Suppressor macrophage treated with lipopolysaccharide for 1 hour (primary cell): Measurements from ENCODE around the gene FBXO2.
"Not testable (repeated sequence)": the region's sequence is repeated elsewhere in the genome, so short reads cannot be mapped to it uniquely, and the experiment has no call there.

Experiments
- DNase-seq, 3 donors: peaks; one replicate each; pipeline ENCODE4 v3.0.0-alpha.2; 2020 to 2022

Gene FBXO2

DNA sequence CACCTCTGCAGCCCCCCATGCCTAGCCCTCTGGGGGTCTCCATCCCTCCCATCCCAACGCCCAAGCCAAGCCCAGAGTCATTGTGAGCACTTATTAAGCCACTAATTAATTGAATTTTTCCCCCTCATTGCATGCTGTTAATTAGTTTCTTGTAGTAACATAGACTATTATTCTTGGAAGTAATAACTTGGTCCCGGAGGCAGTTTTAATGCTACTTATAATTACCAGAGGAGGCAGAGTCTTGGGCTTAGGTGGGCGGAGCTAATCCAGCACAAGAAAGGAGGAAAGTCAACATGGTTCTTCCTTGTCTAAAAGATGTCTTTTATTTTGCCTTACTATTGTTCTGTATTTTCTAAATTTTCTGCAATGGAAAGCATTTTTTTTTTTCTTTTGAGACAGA is 27.7 kb downstream of the FBXO2 start:
- no peak for DNase-seq

DNA sequence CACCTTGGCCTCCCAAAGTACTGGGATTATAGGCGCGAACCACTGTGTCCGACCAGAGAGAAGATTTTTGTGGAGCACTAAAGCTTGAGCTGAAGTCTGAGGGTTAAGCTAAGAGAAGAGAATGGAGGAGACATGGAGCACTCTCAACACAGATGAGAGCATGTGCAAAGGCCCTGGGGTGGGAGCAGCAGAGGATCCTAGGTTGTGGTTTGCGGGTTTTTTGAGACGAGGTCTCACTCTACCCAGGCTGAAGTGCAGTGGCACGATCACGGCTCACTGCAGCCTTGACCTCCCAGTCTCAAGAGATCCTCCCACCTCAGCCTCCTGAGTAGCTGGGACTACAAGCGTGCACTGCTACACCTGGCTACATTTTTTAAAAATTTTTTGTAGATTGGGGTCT is 30.5 kb downstream of the FBXO2 start:
- DNase-seq, result no peak

DNA sequence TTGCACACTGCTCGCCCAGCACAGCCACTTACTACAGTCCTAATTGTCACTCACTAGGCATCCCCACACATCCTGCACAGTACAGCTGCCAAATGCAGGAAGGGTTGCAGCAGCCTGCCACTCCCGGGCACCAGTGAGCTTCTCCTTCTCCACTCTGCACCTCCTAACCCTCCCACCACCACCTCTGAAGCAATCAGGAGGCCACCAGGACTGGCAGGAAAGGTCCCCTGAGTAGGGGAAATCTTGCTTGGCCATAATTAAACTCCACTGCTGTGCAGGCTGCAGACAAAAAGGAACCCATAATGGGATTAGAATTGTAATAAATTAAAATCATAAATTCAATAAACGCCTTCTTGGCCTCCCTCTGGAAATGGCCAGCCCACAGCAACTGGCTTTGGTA is 31.8 kb downstream of the FBXO2 start:
- no peak for DNase-seq

GRCh38 chr1:11620924-11621323 is 33.3 kb downstream of the FBXO2 start:
- no peak for DNase-seq

GRCh38 chr1:11620405-11620804 is 33.8 kb downstream of the FBXO2 start:
- no peak for DNase-seq

- DNase-seq, result no peak
These were observed 36.5 kb downstream of the FBXO2 start for GRCh38 chr1:11617741-11618140.

- DNase-seq, result no peak
These were observed 36.9 kb downstream of the FBXO2 start for GRCh38 chr1:11617314-11617713.

DNA sequence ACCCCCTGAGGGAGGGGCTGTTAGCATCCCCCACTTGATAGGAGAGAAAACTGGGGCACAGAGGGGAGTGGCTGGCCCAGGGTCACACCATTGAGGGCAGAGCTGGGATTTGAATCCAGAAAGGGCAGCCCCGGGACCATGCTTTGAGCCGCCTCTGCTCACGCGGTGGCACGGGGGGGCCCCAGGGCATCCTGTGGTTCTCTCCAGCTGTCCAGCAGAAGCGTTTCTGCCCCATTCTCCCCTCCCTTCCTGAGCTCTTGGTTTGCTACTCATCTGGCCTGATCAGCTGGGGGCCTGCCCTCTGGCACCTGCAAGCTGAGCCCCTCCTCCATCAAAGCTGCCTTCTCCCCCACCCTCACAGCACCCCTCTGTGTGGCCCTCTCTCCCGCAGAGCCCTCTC is 37.5 kb downstream of the FBXO2 start:
- no peak for DNase-seq

- DNase-seq, result no peak
These were observed 39.1 kb downstream of the FBXO2 start for GRCh38 chr1:11615090-11615489.

GRCh38 chr1:11613347-11613746 is 40.9 kb downstream of the FBXO2 start:
- no peak for DNase-seq

DNA sequence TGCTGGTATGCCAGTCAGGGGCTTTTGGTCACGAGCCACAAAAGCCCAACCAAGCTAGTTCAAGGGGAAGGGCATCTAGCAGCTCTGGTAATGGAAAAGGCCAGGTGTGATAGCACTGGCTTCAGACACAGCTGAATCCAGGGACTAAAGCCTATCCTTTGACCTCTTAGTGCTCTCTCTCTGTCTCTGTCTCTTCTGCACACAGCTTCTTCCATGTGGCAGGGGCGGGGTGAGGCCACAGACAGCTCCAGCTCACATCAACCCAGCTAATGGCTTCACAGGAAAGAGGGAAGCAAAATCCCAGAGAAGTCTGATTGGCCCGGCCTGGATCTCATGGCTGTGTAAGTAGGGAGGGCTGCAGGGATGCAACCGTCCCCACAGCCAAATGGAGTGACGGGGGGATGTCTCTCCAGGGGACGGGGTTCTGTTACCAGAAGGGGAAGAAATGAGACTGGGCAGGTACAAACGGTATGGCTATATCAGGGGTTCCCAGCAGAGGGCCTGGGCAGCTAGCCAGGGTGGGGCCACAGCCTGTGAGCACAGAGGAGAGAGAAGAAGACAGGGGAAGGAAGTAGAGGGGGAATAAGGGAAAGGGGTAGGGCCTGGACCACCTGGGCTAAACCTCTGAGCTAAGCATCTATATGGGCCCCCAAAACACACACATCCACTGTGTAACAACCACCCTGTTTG is 42.4 kb downstream of the FBXO2 start:
- no peak for DNase-seq

DNA sequence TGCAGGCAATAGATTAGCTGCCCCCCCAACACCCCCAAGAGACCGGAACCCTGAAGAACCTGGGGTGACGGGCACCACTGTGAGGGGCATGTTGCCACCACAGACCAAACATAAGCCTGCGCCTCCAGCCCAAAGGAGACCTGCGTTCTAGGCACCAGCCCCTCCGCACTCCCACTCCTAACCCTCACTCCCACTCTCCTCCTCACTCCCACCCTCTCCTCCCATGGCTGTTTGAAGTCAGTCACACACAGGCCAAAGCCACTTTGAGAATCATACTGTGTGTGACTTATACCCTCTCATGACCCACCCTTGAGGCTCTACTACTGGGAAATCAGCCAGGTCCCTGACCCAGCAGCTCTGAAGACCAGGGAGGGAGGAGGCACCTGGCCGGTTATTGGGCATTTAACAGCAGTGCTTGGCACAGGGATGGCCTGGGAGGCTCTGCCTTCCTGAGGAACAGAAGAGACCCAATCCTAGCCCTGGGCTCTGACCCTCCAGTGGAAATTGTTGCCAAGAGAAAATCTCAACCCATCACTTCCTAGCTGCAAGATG is 43.5 kb downstream of the FBXO2 start:
- DNase-seq, result no peak

- DNase-seq, result not testable (repeated sequence)
These were observed 44.9 kb downstream of the FBXO2 start for GRCh38 chr1:11609378-11609777.

- not testable (repeated sequence) for DNase-seq
These were observed 45.6 kb downstream of the FBXO2 start for GRCh38 chr1:11608596-11609130.

DNA sequence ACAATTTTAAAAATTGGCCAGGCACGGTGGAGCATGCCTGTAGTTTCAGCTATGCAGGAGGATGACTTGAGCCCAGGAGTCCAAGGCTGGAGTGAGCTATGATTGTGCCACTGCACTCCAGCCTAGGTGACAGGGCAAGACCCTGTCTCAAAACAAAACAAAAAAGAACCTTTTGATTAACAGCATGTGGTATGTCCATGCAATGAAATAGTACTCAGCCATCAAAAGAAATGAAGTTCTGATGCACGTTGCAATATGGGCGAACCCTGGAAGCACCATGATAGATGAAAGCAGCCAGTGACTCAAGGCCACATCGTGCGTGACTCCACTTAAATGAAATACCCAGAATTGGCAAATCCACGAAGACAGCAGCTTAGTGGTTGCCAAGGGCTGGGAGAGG is 47.5 kb downstream of the FBXO2 start:
- DNase-seq, result peak in 1 of 3 donors; percentile 24

- DNase-seq, result no peak
These were observed 51.2 kb downstream of the FBXO2 start for GRCh38 chr1:11602981-11603380.

DNA sequence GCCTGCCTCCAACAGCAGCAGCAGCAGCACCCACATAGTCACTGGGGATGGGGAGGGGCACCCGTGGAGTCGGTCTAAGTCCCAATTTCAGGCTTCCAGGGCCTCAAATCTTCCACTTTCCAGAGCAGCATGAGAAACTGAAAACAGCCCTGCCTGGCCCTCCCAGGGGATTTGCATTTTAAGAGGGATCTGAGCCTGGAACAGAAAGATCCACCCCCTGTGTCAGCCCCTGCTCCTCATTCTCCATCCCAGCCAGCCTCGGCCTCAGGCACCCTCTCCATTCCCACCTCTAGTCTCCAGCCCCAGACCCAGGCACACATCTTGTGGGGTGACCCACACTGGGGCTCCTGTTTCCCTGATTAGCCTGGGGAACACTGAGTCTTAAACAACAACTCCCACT is 51.8 kb downstream of the FBXO2 start:
- no peak for DNase-seq

GRCh38 chr1:11600836-11601235 is 53.4 kb downstream of the FBXO2 start:
- no peak for DNase-seq

GRCh38 chr1:11599891-11600576 is 54.2 kb downstream of the FBXO2 start:
- DNase-seq, result no peak

DNA sequence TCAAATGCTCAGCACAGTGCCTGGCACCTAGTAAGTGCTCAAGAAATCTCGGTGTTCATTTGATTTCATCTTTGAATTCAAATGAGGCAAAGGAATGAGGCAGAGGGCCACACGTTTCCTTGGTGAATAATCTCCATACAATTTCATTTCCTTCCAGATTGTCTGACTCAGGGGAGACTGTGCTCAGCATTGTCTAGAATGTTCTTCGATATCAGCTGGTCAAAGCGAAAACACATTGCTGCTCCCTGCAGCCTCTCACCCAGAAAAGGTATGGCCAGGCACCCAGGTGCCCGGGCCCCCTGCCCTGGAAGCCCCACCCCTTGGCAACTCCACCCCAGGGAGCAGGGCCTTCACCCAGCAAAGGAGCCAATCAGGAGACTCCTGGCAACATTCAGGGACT is 55.8 kb downstream of the FBXO2 start:
- no peak for DNase-seq
